ENCODE results near the gene CGRRF1.

Gene CGRRF1, protein sequence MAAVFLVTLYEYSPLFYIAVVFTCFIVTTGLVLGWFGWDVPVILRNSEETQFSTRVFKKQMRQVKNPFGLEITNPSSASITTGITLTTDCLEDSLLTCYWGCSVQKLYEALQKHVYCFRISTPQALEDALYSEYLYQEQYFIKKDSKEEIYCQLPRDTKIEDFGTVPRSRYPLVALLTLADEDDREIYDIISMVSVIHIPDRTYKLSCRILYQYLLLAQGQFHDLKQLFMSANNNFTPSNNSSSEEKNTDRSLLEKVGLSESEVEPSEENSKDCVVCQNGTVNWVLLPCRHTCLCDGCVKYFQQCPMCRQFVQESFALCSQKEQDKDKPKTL

DNA sequence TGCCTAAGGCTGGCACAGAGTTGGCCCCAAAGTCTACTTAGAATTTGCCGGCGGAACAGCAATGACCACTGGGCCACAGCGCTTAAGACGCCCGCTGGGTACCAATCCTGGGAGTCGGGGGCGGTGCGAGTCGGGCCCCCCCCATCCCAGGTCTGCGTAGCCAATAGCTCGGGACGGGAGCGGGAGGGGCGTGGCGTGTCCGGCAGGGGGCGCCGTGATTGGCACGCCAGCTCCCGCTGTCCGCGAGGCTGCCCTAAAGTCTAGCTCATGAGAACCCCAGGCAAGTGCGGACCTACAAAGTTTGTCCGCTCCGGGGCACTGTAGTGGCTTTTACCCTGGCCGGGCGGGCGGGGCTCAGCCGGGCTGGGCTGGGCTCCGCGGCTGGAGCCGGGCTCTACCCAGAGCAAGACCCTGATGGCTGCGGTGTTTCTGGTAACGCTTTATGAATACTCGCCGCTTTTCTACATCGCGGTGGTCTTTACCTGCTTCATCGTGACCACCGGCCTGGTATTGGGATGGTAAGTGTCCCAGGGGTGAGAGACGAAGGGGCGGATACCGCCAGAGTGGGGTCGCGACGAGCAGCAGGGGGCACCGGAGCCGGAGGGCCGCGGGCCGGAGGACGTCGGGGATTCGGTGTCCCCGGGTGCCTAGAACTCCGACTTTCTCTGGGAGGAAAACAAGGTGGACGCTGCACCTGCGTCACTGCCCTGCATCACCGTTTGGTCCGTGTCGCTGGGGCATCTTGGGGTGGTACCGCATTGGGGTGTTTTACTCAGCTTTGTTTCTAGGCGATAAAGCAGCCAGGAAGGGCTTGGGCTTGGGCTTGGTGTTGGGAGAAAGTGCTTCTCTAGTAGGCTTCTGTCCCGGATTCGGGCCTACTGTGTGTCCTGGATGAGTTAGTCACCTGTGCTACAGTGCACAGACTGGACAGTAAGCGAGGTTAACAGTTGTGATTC lies at the start of gene CGRRF1:
Gene CGRRF1 (plus strand): TSS at position 361 of the 956 bp plus-strand sequence. CDS start 54 bp downstream, at position 415.
- DNase-seq (ENCODE audit: low read depth): peak; percentile 95

DNA sequence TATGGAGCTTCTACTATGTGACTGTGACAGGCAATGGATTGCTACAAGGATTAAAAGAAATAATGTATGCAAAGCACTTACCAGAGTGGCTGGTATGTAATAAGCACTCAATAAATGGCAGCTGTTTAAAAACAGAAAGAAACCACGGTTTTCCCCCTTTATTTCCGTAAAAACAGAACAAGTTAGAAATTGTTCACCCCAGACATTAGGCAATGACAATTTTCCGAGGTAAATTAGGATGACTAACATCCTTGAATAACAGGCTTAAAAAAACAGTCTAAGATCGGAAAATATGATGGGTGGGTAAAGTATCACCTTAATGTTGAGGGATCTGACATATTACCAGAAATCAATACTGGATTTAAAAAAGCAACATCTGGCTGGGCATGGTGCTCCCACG lies 47.7 kb upstream of the CGRRF1 start:
- no peak for DNase-seq (ENCODE audit: low read depth)

DNA sequence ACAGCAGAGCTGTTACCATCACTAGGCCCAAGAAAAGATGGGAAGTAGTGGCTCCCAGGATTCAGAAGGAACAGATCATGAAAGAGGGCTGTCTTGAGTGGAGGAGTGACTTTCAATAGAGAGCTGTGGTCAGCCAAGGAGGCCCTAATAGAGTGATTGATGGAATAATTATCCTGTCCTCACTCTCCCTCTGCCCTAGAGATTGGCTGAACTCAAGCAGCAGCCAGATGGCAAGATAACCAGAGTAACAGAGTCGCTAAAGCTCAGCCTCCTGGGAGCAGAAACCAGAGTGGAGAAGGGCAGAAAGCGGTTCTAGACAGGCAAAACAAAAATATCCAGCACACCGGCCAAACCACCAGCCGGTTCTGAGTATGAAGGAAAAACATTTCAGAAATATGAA lies 44.1 kb upstream of the CGRRF1 start:
- DNase-seq (ENCODE audit: low read depth): no peak

DNA sequence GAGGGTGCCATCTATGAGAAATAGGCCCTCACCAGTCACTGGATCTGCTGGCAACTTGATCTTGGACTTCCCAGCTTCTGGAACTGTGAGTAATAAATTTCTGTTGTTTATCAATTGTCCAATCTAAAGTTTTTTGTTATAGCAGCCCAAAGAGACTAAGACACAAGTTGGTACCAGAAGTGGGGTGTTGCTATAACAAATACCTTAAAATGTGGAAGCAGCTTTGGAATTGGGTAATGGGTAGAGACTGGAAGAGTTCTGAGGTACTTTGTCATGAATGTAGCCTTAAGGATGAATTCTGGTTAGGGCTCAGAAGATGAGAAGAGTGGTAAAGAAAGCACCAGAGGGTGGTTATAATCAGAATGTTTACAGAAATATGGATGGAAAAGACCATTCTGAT lies 42.4 kb upstream of the CGRRF1 start:
- DNase-seq (ENCODE audit: low read depth): no peak

DNA sequence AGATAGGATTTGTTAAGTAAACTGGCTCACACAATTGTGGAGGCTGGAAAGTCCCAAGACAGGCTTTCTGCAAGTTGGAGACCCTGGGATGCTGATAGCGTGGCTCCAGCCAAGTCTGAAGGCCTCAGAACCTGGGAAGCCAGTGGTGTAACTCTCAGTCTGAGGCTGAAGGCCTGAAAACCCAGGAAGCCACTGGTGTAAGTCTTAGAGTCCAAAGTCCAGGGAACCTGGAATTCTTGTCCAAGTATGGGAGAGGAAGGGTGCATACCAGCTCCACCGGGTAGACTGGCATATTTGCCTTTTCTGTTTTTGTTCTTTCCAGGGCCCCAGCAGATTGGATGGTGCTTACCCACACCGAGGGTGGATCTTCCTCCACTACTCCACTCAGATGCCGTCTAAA lies 39.0 kb upstream of the CGRRF1 start:
- no peak for DNase-seq (ENCODE audit: low read depth)

DNA sequence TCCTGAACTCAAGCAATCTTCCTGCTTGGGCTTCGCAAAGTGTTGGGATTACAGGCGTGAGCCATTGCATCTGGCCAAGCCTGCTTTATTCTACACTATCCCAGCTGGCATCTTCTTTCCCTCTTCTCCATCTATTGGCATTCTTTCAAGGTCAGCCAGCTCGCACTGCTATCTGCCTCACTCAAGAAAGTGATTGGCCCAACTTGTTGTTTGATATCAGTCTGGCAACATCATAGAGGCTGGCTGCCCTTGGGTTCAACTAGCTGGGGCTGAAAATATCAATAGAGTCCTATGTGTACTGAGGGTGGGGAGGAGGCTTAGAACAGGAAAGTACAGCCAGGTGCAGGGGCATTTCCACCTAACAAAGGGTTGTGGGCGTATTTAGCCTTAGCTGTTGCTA lies 38.1 kb upstream of the CGRRF1 start:
- DNase-seq (ENCODE audit: low read depth): no peak

DNA sequence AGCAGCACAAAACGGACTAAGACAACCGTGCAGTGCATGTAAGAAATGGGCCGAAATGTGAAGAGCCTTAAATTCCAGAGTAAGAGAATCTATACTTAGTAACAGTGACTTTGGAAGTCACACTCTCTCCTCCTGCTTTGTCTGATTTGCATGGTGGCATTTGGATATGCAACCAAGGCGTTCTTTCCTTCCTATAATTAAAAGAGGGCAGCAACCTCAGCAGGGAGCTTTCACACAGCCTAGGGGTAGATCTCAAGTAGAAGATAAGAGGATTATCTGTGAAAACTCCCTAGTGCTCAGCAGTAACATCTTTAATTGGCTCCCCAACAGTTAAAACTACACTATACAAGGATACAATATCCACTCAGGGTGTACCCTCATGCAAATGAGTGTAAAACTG lies 37.4 kb upstream of the CGRRF1 start:
- DNase-seq (ENCODE audit: low read depth): no peak

DNA sequence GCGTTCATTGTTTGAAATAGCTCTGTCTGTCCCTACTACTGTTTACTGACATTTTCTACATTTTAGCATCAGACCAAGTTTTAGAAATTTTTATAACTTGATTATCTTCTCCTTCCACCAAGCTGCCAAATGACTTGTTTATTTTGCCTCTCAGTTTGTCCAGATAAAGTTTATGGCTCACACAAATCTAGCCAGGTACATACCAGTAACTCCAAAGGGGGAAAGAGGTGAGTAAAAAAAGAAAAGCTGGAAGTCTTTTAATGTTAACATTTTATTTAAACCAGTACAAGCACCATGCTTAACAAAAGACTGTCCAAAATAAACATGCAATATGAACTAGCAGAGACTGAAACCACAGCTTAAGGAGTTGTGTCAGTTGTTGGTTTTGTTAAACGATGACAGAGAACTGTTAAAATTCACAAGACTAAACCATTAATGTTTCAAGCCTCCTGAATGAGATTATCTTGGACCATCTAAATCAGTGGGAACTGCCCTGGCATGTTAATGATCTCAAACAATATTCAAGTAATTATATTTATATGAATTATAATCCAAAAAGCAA lies 35.4 kb upstream of the CGRRF1 start:
- DNase-seq (ENCODE audit: low read depth): no peak

DNA sequence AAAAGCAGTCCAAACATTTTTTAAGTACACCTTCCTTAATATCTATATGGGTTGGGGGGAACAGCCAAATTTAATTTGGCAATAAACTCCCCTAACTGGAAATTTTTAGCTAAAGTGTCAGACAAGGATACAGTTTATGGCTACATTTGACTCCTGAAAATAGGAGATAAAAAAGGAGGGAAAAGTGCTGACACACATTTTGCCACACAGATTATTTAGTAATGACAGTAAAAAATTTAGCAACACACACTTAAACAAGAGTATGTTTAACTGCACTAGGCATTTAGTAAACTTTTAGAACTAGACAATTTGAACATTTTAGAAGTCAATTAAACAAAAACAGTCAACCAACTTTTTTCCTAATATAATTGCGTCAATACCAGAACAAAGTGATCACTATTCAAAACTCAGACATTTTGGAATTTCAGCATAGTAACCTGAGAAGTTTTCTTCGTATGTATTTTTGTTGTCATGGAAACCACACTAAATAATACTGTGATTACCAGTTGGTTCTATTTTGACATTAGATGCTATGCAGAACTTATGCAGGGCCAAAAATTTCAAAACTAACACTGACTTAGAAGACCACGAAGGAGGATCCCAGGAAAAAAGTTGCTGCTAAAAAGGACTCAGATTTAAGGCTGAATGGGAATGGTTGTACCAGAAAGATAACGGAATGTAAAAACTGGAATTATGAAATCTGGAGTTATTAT lies 34.4 kb upstream of the CGRRF1 start:
- no peak for DNase-seq (ENCODE audit: low read depth)

DNA sequence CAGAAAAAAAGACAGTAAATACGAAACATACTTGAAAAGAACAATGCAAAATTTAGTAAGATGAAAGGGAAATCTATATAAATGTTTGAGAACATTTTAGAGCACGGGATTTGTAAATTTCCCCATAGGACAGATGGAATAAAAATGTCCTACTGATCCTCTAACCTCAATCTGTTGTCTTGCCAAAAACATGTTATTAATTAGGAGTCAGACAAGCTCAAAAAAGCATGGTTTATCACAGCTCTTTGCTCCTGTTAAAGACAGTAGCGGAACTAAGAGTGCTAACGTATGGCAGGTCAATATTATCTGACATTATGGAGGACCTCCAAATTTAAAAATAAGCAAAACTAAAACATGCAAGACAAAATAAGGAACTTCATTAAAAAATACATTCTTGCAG lies 33.8 kb upstream of the CGRRF1 start:
- no peak for DNase-seq (ENCODE audit: low read depth)

DNA sequence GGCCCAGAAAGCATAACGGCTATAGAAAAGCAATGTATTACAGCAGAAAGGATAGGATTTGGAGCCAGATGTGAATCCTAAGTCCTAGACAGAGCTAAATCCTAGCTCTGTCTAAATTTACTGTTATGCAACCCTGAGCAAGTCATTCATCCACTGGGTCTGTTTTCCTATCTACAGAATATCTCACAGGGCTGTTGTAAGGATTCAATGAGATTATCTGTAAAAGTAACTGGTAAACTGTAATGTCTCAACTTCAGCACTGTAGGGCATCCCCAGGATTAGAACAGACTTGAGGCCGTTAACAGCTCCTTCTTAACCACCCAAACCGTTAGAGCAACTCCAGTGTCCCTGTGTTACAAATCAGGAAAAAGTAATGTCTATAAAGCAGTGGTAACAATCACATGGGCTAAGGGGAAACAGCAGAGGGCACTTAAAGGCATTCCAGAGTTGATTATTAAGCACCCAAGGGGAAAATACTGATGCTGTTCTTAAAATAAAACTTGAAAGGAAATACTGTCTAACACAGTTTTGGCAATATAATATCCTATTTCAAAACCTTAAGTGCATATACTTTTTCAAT lies 31.0 kb upstream of the CGRRF1 start:
- no peak for DNase-seq (ENCODE audit: low read depth)

DNA sequence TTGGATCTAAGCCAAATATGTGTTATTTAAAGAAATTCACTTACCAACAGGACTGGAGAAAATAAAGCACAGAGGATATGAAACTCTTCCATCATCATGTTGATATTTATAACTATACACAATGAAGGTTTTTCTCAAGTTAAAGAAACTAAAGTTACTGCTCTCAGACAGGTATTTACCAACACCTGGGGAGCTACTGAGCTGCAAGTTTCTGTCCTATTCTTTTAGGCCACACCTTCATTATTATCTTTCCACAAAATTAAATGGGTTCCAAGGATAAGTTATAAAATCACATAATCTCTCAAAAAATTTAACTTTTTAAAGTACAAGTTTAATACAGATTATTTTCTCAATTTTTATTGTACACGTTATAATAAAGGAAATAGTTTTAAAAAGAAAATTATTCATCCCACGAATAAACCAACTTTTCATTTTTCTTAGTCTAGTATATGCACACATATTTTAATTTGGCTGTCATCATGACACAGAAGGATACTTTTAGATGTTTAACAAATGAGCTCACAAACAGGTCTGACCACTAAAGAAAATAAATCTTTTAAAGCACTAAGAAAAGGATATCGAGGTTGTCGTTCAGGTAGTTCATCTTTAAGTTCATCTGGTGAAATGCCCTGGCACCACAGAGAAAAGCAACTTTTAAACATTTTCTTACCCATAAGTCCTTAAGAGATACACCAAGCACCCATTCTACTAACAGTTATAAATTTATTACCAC lies 28.7 kb upstream of the CGRRF1 start:
- no peak for DNase-seq (ENCODE audit: low read depth)

DNA sequence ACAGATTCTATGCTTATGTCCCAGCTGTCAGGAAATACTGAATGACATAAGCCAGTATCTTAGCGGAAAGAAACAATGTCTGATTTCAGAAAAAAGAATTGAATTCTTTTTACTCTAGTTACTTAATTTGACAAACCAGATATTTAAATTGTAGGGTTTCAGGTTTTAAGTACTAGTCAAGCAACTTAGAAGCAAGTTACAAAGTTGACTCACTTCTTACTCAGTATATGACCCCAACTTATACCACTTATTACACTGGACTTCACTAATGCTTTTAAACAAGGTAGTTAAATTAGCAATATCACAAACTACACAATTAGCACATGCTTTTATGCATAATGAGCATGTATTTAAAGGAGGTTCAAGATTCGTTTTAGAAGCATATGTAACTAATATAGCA lies 28.0 kb upstream of the CGRRF1 start:
- DNase-seq (ENCODE audit: low read depth): no peak

DNA sequence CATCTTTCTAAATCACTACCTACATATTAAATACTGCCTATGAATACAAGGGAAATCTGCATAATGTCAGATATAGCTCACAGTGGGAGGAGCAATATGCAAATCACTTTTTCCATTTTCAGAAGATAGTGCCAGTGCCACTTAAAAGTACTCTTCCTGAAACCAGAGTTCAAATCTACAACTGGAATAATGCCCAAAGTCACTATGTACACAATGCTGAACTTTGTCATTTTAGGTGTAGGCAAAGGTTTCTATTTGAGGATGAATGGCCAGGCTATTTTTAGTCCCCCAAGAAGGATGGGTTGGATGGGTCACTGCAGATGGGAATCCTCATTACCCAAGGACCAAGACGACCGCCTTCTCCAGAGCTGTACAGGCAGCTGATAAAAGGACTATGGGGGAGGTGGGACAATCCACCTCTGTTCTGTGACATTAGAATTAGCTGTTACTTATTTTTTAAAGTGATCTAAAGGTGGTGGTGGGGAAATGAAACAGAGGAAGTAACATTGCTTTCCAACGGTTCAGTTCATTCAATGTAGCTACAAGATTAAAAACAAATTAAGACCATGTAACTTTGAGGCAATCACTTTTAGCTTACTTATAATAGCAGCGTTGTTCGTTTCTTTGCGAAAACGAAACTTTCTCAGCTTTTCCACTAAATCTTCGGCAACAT lies 26.5 kb upstream of the CGRRF1 start:
- DNase-seq (ENCODE audit: low read depth): no peak

DNA sequence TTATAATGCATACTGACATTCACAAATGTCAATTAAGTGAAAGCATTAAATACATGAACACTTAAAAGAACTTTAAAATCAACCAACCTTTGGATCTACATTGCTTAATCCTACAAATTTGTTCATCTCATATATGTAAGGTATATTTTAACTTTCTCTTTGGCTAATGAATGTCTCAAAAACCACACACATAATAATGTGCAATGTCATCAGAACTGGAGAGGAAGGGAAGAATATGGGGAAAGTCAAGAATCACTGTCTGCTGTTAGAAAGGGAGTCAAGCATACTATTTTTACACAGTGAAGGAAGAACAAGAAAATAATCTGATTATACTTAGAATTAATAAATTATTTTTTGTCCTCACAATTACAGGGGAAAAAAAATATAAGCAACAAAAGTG lies 25.9 kb upstream of the CGRRF1 start:
- DNase-seq (ENCODE audit: low read depth): no peak

DNA sequence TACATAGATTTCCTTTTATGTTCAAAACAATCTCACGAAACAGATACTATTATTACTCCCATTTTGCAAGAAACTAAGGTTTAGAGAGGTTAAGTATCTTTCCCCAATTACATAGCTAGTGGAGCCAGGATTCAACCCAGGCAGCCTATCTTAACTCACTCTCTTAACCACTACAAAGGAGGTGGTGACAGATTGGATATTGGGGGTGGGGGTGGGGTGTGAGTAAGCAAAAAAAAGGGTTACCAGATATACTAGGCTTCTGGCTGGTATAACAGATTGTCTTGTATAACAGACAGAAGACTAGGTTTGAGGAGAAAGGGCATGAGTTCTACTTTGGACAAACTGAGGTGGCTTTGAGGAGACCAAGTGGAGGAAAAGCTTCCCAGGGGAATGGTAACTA lies 23.0 kb upstream of the CGRRF1 start:
- no peak for DNase-seq (ENCODE audit: low read depth)

DNA sequence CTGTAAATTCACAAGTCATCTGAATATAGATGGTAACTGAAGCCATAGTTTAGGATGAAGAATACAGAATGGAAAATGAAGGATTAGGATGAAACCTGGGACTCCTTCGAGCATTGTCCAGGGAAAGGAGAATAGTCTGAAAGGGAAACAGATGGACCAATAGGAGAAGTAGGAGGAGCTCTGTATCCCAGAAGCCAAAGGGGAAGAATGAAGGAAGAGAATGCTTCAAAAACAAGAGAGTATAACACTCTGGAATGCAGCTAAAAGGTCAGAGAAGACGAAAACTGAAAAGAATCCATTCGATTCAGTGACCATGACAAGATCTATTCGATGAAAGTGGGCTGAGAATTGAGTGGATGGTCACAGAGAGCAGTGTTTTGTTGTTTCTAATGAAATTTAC lies 21.9 kb upstream of the CGRRF1 start:
- DNase-seq (ENCODE audit: low read depth): no peak

DNA sequence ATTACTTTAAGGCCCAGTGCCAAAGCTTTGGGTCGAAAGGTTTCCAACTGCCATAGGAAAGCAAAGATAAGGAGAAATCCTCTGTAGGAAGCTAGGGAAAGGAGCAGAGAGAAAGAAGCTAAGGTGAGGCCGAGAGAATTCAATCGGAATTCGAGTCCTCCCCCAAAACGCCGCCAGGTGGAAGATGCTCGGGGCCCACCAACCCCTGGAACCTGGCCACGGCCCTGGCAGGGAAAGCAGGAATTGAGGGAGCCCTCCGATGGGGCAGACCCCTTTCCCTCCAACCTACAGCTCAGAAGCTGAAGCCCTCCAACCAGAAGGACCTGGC lies 21.4 kb upstream of the CGRRF1 start:
- DNase-seq (ENCODE audit: low read depth): peak; percentile 17

DNA sequence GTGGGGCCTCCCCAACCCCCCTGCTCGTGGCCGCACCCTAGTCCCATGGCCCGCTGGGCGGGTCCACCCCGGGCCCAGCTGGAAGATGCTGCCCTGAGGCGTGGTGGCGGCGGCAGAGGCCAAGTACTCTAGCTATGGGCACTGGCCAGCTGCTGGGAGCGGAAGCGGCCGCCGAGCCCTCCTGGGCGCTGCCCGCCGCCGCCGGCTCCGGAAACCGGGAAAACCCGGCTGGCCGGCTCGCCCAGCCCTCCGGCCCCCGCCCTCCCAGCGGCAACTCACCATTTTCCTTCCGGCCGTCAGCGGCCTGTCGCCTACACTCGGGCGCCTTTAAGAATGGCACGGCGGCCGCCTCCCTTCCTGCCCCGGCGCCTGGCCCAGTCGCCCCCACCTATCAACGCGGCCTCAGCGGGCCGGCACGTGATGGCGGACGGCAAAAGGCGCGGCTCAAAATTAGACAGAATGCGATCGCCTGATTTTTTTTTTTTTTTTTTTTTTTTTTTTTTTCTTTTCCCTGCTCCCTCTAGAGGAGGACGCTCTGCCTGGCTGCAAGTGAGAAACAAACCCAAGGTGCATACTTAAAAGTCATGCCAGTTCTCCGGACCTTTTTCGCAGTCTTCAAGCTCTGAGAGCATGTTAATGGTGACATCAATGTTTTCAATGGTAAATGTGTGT lies 20.9 kb upstream of the CGRRF1 start, which contains the start of gene GMFB:
Gene GMFB (minus strand): TSS at position 335 of the 672 bp plus-strand sequence. CDS start 53 bp downstream, at position 282.
- DNase-seq (ENCODE audit: low read depth): peak; percentile 82

DNA sequence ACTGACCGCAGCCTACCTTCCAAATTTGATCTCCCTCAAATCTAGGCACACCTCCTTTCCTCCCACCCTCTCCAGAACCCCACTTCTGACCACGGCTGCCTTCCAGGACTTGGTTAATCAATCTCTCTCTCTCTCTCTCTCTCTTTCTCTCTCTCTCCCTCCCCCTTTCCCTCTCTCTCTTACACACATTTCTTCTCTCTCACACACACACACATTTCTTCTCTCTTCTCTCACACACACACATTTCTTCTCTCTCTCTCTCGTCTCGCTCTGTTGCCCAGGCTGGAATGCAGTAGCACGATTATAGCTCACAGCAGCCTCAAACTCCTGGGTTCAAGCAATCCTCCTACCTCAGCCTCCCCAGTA lies 20.4 kb upstream of the CGRRF1 start:
- no peak for DNase-seq (ENCODE audit: low read depth)
